Measurements from ENCODE around the gene ZNF638.
A peak's percentile ranks its signal among the peaks of the same experiment; 100 is the strongest.

The ZNF638 gene

GRCh38 chr2:71299507-71299906 lies 32.1 kb upstream of the ZNF638 start:
- no peak overlapping the region; the same call in 1 of the 2 replicates for H2AFZ ChIP-seq (ENCODE audit: low read depth, low read length)
- H3K27me3 ChIP-seq (ENCODE audit: low read depth, low read length), result no peaks in the 10 kb centered on the region
- H3K4me2 ChIP-seq (ENCODE audit: low read length), result 0 out of 2 replicates have a peak overlapping the region, but pooled peaks have one; percentile 0
- no peaks in the 10 kb centered on the region for H3K79me2 ChIP-seq (ENCODE audit: low read length)
- no peak overlapping the region for H3K9ac ChIP-seq (ENCODE audit: low read length)
- H4K20me1 ChIP-seq (ENCODE audit: insufficient read depth, low read length), result no peaks in the 10 kb centered on the region
- TF ChIP-seq CTCF (IDR thresholded peaks at IDR 0.05; ENCODE audit: low read depth, low read length) (peak; percentile 81), EZH2phosphoT487 (IDR thresholded peaks at IDR 0.05; ENCODE audit: low read depth) (no peak)
- no peak overlapping the region for H3K4me3 ChIP-seq (ENCODE audit: low read length)
- no peaks in the 10 kb centered on the region for H3K36me3 ChIP-seq (replicated peaks; ENCODE audit: low read depth, low read length)
- H3K4me1 ChIP-seq (ENCODE audit: low read length), result no peaks in the 10 kb centered on the region
- H3K27ac ChIP-seq (ENCODE audit: low read length), result no peak overlapping the region
- no peaks in the 10 kb centered on the region for H3K9me3 ChIP-seq (ENCODE audit: insufficient read depth, low read length)

- H3K4me2 ChIP-seq (ENCODE audit: low read length), result no peak overlapping the region
- no peaks in the 10 kb centered on the region for H3K36me3 ChIP-seq (replicated peaks; ENCODE audit: low read depth, low read length)
- H3K4me1 ChIP-seq (ENCODE audit: low read length), result no peaks in the 10 kb centered on the region
- H3K9me3 ChIP-seq (ENCODE audit: insufficient read depth, low read length), result no peaks in the 10 kb centered on the region
- TF ChIP-seq EZH2phosphoT487 (IDR thresholded peaks at IDR 0.05; ENCODE audit: low read depth), result no peak
- TF ChIP-seq CTCF (IDR thresholded peaks at IDR 0.05; ENCODE audit: low read depth, low read length), result no peak
- no peak overlapping the region for H3K9ac ChIP-seq (ENCODE audit: low read length)
- H4K20me1 ChIP-seq (ENCODE audit: insufficient read depth, low read length), result no peaks in the 10 kb centered on the region
- no peak overlapping the region for H3K27ac ChIP-seq (ENCODE audit: low read length)
- 0 out of 2 replicates have a peak, but pooled peaks cover 3% of the 10 kb centered on the region for H3K27me3 ChIP-seq (ENCODE audit: low read depth, low read length)
- H2AFZ ChIP-seq (ENCODE audit: low read depth, low read length), result no peak overlapping the region
- no peak overlapping the region for H3K4me3 ChIP-seq (ENCODE audit: low read length)
- H3K79me2 ChIP-seq (ENCODE audit: low read length), result no peaks in the 10 kb centered on the region
Measured at GRCh38 chr2:71303849-71304248, 27.7 kb upstream of the ZNF638 start.

- Histone ChIP-seq H3K4me2 (ENCODE audit: low read length) (no peak overlapping the region), H4K20me1 (ENCODE audit: insufficient read depth, low read length) (no peaks in the 10 kb centered on the region), H2AFZ (ENCODE audit: low read depth, low read length) (no peak overlapping the region), H3K27ac (ENCODE audit: low read length) (no peak overlapping the region), H3K4me1 (ENCODE audit: low read length) (no peaks in the 10 kb centered on the region), H3K36me3 (replicated peaks; ENCODE audit: low read depth, low read length) (no peaks in the 10 kb centered on the region), H3K9ac (ENCODE audit: low read length) (no peak overlapping the region), H3K79me2 (ENCODE audit: low read length) (no peaks in the 10 kb centered on the region), H3K9me3 (ENCODE audit: insufficient read depth, low read length) (no peaks in the 10 kb centered on the region), H3K4me3 (ENCODE audit: low read length) (no peak overlapping the region), H3K27me3 (ENCODE audit: low read depth, low read length) (0 out of 2 replicates have a peak, but pooled peaks cover 3% of the 10 kb centered on the region)
- TF ChIP-seq EZH2phosphoT487 (IDR thresholded peaks at IDR 0.05; ENCODE audit: low read depth) (no peak), CTCF (IDR thresholded peaks at IDR 0.05; ENCODE audit: low read depth, low read length) (no peak)
Measured at GRCh38 chr2:71306762-71307161, 24.8 kb upstream of the ZNF638 start.

- no peaks in the 10 kb centered on the region for H3K79me2 ChIP-seq (ENCODE audit: low read length)
- H3K4me2 ChIP-seq (ENCODE audit: low read length), result no peak overlapping the region
- no peak for TF ChIP-seq CTCF (IDR thresholded peaks at IDR 0.05; ENCODE audit: low read depth, low read length)
- no peak for TF ChIP-seq EZH2phosphoT487 (IDR thresholded peaks at IDR 0.05; ENCODE audit: low read depth)
- H4K20me1 ChIP-seq (ENCODE audit: insufficient read depth, low read length), result no peaks in the 10 kb centered on the region
- H3K27ac ChIP-seq (ENCODE audit: low read length), result no peak overlapping the region
- no peak overlapping the region for H3K9ac ChIP-seq (ENCODE audit: low read length)
- H3K9me3 ChIP-seq (ENCODE audit: insufficient read depth, low read length), result no peaks in the 10 kb centered on the region
- H3K27me3 ChIP-seq (ENCODE audit: low read depth, low read length), result peaks cover 8% of the 10 kb centered on the region; the same call in 1 of the 2 replicates
- H3K36me3 ChIP-seq (replicated peaks; ENCODE audit: low read depth, low read length), result no peaks in the 10 kb centered on the region
- H3K4me3 ChIP-seq (ENCODE audit: low read length), result no peak overlapping the region
- H2AFZ ChIP-seq (ENCODE audit: low read depth, low read length), result no peak overlapping the region
- no peaks in the 10 kb centered on the region for H3K4me1 ChIP-seq (ENCODE audit: low read length)
Measured at GRCh38 chr2:71313016-71313766, 18.4 kb upstream of the ZNF638 start.

All from OCI-LY3 (cell line).